LNCAP (cell line): ENCODE data around the gene GAB1.

Source experiments
- TF ChIP-seq, protein P1 (sequence below): fragments of 450-650 bp; IDR thresholded peaks from 2 replicates; pipeline ENCODE4 v1.5.1; 2017; ENCODE audit warnings: mild to moderate bottlenecking

The GAB1 gene

DNA sequence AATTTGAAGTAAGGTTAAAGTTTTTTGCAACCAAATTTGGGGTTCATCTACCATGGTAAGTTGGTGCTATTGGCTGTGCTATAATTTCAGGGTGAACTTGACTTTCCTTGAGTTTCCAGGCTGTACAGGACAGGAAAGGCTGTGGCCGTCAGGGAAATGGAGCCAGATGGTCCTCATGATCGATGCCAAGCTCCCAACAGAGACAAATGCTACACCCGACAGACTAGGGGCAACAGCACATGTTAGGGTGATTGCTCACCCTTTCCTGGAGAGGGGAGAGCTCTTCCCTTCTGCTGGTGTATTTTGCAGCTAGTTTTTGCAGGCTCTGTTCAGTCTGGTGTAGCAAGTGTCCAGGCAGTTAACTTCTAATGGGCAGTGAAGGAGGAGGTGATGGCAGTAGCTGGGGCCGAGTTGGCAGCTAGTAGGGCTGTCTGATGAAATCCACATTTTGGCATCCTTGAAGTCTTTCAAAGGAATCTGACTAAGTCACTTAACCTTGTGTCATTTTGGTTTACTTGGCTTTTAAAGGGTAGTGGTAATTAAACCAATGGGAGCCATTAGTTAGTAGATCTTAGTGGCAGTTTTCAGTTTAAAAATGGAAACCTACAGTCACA lies 47.8 kb downstream of the GAB1 start:
- TF ChIP-seq, protein P1, sequence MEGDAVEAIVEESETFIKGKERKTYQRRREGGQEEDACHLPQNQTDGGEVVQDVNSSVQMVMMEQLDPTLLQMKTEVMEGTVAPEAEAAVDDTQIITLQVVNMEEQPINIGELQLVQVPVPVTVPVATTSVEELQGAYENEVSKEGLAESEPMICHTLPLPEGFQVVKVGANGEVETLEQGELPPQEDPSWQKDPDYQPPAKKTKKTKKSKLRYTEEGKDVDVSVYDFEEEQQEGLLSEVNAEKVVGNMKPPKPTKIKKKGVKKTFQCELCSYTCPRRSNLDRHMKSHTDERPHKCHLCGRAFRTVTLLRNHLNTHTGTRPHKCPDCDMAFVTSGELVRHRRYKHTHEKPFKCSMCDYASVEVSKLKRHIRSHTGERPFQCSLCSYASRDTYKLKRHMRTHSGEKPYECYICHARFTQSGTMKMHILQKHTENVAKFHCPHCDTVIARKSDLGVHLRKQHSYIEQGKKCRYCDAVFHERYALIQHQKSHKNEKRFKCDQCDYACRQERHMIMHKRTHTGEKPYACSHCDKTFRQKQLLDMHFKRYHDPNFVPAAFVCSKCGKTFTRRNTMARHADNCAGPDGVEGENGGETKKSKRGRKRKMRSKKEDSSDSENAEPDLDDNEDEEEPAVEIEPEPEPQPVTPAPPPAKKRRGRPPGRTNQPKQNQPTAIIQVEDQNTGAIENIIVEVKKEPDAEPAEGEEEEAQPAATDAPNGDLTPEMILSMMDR: no peak

DNA sequence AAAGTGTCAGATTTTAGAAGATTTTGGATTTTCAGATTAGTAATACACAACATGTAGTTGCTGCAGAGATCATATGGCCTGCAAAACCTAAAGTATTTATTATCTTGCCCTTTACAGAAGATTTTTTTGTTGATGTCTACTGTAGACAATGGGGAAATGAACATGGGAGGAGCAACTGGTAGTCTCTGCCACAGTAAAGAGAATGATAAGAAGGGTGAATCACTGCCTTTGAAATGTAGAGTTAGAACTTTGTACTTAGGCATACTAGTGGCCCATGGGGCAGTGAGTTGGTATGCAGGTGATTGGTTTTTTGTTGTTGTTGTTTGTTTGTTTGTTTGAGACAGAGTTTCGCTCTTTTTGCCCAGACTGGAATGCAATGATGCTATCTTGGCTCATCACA lies 50.1 kb downstream of the GAB1 start:
- TF ChIP-seq, protein P1: no peak

DNA sequence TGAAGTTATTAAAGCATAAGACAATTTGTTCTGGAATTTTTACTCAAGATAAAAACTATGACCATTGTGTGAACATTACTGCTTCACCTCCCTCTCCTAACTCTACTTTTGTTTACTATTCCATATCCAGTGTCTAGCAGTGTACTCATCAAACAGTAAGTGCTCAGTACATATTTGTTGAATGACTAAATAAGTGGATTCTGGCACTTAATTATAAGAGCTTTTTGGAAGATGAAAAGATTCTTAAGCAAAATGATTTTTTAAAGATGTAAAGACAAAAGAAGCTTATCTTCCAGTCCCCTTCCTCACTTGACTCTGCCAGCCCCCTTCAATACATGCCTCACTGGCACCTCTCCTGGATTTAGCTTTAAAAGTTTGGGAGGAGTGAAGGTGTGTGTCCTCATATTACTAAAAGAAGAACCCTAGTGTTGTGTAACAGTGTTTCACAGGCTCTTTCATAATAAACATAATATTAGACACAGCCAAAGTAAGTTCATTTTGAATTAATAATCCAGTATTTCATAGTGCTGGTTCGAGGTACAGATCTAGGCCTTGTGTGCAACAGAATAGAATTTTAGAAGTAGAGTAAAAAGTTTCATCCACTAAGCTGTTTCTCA lies 53.0 kb downstream of the GAB1 start:
- TF ChIP-seq, protein P1: no peak

DNA sequence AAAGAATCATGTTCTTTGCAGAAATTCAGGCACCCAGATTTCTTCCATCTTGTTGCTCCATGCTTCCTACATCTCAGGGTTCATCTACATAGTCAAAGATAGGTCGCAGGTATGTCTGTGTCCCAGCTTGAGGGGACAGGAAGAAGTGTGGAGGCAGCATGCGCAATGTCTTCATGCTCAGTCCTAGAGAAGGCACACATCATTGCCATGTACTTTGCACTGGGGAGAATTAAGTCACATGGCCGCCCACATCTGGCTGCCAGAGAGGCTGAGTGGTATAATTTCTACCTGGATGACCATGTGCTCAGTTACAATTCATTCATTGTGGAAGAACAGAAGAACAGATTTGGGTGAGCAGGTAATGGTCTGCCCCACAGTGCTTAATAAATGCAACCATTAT lies 54.1 kb downstream of the GAB1 start:
- TF ChIP-seq, protein P1: no peak

DNA sequence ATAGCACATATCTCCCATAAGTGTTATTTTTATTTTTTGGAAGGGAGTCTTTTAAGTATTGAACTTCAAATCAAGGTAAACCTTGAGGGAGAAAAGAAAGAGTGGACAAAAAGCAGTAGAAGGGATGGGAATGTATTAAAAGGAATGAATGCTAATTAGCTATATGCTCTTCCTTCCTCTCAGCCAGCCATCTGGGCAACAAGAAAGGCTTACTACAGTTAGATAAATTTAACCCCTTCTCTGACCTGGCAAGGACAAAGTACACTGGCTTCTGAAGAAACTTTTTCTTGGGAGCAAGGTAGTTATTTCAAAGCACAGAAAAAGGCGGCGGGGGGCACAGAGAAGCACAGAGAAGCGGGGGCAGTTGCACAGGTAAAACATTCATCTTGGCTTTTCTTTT lies 54.6 kb downstream of the GAB1 start:
- TF ChIP-seq, protein P1: no peak

DNA sequence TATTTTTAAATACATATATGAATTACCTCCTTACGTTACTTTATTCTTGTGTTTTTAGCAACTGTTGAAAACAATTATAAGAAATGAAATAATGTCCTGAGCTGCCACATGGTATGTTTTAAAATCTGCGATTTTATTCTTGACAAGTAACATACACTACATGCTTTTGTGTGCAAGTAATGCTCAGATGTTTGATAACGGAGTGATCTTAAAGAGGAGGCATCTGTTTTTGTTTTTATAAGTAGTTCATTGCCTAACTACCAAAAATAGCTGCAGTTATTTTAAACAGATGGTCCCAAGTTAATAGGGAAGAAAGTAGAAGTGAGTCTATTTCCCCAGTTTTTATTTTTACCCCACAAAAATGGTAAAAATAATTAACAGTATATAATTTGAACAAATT lies 55.2 kb downstream of the GAB1 start:
- TF ChIP-seq, protein P1: no peak

DNA sequence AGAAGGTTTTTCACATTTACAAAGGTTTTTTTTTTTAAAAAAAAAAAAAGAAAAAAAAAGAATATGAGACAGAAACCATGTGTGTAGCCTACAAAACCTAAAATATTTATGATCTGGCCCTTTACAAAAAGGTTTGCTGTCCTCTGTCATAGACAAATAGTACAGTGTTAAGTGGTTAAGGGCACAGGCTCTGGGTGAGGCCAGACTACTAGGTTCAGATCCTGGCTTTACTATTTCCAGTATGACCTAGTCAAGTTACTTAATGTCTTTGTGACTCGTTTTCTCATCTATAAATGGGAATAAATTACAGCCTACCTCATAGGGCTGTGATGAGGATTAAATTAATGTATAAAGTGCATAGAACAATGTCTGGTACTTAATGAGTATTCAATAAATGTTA lies 56.5 kb downstream of the GAB1 start:
- TF ChIP-seq, protein P1: no peak
